LNCaP clone FGC (cell line): ENCODE measurements around the gene NEMP2.

ENCODE experiments used
- DNase-seq: peaks from one replicate; pipeline ENCODE4 v3.0.0-alpha.2; 2011; ENCODE audit warnings: low read depth
- H3K4me3 ChIP-seq: 2 replicates; pipeline ENCODE4 v1.5.1; 2011; ENCODE audit warnings: mild to moderate bottlenecking, low read depth, low read length, control low read depth
- CTCF ChIP-seq: IDR thresholded peaks from 2 replicates; pipeline ENCODE4 v1.5.1; 2012; ENCODE audit warnings: mild to moderate bottlenecking; ENCODE audit not compliant: control insufficient read depth, insufficient read depth; ENCODE audit errors: extremely low read depth

The NEMP2 gene

GRCh38 chr2:190570871-190571270 is 36.3 kb upstream of the NEMP2 start:
- DNase-seq, result no peak
- no peak overlapping the region for H3K4me3 ChIP-seq
- TF ChIP-seq CTCF, result no peak

- H3K4me3 ChIP-seq, result no peak overlapping the region
- DNase-seq, result no peak
- no peak for TF ChIP-seq CTCF
Measured at GRCh38 chr2:190569994-190570755, 35.7 kb upstream of the NEMP2 start.

GRCh38 chr2:190564838-190565237 is 30.3 kb upstream of the NEMP2 start:
- TF ChIP-seq CTCF, result no peak
- no peak for DNase-seq

GRCh38 chr2:190563646-190564045 is 29.1 kb upstream of the NEMP2 start:
- no peak for DNase-seq
- no peak for TF ChIP-seq CTCF
- H3K4me3 ChIP-seq, result no peak overlapping the region

More at GRCh38 chr2:190564838-190565237, 30.3 kb upstream of the NEMP2 start:
- H3K4me3 ChIP-seq, result no peak overlapping the region

- TF ChIP-seq CTCF, result no peak
- H3K4me3 ChIP-seq, result no peak overlapping the region
- DNase-seq, result no peak
Measured at GRCh38 chr2:190563109-190563508, 28.6 kb upstream of the NEMP2 start.

- no peak overlapping the region for H3K4me3 ChIP-seq
- DNase-seq, result no peak
- no peak for TF ChIP-seq CTCF
Measured at GRCh38 chr2:190562121-190562520, 27.6 kb upstream of the NEMP2 start.

- no peak for DNase-seq
- no peak overlapping the region for H3K4me3 ChIP-seq
- TF ChIP-seq CTCF, result no peak
Measured at GRCh38 chr2:190561094-190561493, 26.6 kb upstream of the NEMP2 start.
